Panc1 (cell line): ENCODE results near the gene PTBP3. TPM values are rescaled to one million over a fixed set of nuclear protein-coding genes. Genes with fewer than 3 reads are reported as not detected.
"Not testable (repeated sequence)": the region's sequence is repeated elsewhere in the genome, so short reads cannot be mapped to it uniquely, and the experiment has no call there.

Source experiments
- ATAC-seq: fragments of 200-7000 bp; cut with Tn5 transposase; 2 replicates; pipeline ENCODE4 v1.9.1; 2020; ENCODE audit warnings: mild to moderate bottlenecking, moderate library complexity
- BruUV-seq: library from RNA; stranded (reverse); fragments of 400-500 nt; replicated peaks from 2 replicates; lab custom pipeline; 2021; lab: Mats Ljungman, UMichigan
- CTCF ChIA-PET: fragments of 300-600 bp; sonication (Branson Sonifier 250); formaldehyde crosslinking; loops from one replicate; lab custom pipeline; 2022; ENCODE audit warnings: antibody characterized with exemption; lab: Charles Lee
- POLR2A ChIA-PET: fragments of 300-600 bp; sonication (Branson Sonifier 250); formaldehyde crosslinking; loops from one replicate; lab custom pipeline; 2022; ENCODE audit warnings: antibody characterized with exemption; lab: Charles Lee
- DNase-seq: peaks from one replicate; pipeline ENCODE4 v3.0.0-alpha.2; 2010; ENCODE audit warnings: low read depth, low spot score
- H3K27ac ChIP-seq: 2 replicates; pipeline ENCODE4 v1.5.1; 2011; ENCODE audit warnings: mild to moderate bottlenecking, low read length, inconsistent platforms
- H3K27me3 ChIP-seq: fragments of 200-500 bp; sonication (Bioruptor generic); 2 replicates; pipeline ENCODE4 v1.6.0; 2014; ENCODE audit warnings: low read length, inconsistent platforms; ENCODE audit not compliant: control insufficient read depth, insufficient read depth
- H3K36me3 ChIP-seq: fragments of 200-500 bp; sonication (Bioruptor generic); 2 replicates; pipeline ENCODE4 v1.5.1; 2014; ENCODE audit warnings: inconsistent platforms, mild to moderate bottlenecking, low read length, moderate library complexity; ENCODE audit not compliant: control insufficient read depth, insufficient read depth
- H3K4me1 ChIP-seq: 2 replicates; pipeline ENCODE4 v1.5.1; 2011; ENCODE audit warnings: inconsistent platforms, mild to moderate bottlenecking, low read length, moderate library complexity; ENCODE audit not compliant: control insufficient read depth, insufficient read depth
- H3K4me3 ChIP-seq, 2 experiments: 2 replicates each; pipeline ENCODE4 v1.5.1; 2011 to 2012; ENCODE audit warnings: low read depth in 2 of 2, low read length in 2 of 2, mild to moderate bottlenecking in 2 of 2, inconsistent platforms in 1 of 2, moderate library complexity in 1 of 2
- H3K9me3 ChIP-seq: fragments of 200-500 bp; sonication (Bioruptor generic); 2 replicates; pipeline ENCODE4 v1.5.1; 2014; ENCODE audit warnings: low read depth, mild to moderate bottlenecking, inconsistent platforms, low read length, moderate library complexity; ENCODE audit not compliant: control insufficient read depth, insufficient read depth
- POLR2AphosphoS5 ChIP-seq: IDR thresholded peaks from 2 replicates; pipeline ENCODE4 v1.6.1; 2012; ENCODE audit warnings: mild to moderate bottlenecking, low read depth, low read length, moderate library complexity
- SIN3A ChIP-seq: IDR thresholded peaks from 2 replicates; pipeline ENCODE4 v1.6.1; 2012; ENCODE audit warnings: low read depth, mild to moderate bottlenecking, low read length, moderate library complexity, borderline replicate concordance; ENCODE audit not compliant: insufficient read depth
- TCF7L2 ChIP-seq: IDR thresholded peaks from 2 replicates; pipeline ENCODE4 v1.6.1; 2011; ENCODE audit warnings: mild to moderate bottlenecking, low read depth, low read length, inconsistent platforms
- in situ Hi-C: cut with HindIII; loops from 2 replicates; pipeline ENCODE4 v1.10.0; 2016; ENCODE audit warnings: low sequenced_read_pairs, low pct_unique_long_range_greater_than_20kb
- intact Hi-C: fragments of 100-400 bp; cut with micrococcal nuclease; formaldehyde crosslinking; loops from one replicate; pipeline ENCODE4 v1.10.0; 2022; ENCODE audit not compliant: unreplicated experiment
- total RNA-seq: library from RNA; stranded (reverse); gene quantifications from one replicate; pipeline ENCODE4 v1.2.1, GENCODE V29; 2021; ENCODE audit not compliant: unreplicated experiment
- TF ChIP-seq, protein P1 (sequence below): fragments of 450-650 bp; IDR thresholded peaks from 2 replicates; pipeline ENCODE4 v1.5.1; 2017; ENCODE audit warnings: mild to moderate bottlenecking
- TF ChIP-seq, protein P2 (sequence below), 2 experiments: IDR thresholded peaks; 2 replicates each; pipeline ENCODE4 v1.6.1; 2011 to 2012; ENCODE audit warnings: low read depth in 2 of 2, control low read depth in 1 of 2, low read length in 1 of 2, mild to moderate bottlenecking in 1 of 2, moderate library complexity in 1 of 2; ENCODE audit not compliant: insufficient read depth in 1 of 2

Gene PTBP3
- total RNA-seq, 1 experiment from 2014 or later: 82.5 TPM

DNA sequence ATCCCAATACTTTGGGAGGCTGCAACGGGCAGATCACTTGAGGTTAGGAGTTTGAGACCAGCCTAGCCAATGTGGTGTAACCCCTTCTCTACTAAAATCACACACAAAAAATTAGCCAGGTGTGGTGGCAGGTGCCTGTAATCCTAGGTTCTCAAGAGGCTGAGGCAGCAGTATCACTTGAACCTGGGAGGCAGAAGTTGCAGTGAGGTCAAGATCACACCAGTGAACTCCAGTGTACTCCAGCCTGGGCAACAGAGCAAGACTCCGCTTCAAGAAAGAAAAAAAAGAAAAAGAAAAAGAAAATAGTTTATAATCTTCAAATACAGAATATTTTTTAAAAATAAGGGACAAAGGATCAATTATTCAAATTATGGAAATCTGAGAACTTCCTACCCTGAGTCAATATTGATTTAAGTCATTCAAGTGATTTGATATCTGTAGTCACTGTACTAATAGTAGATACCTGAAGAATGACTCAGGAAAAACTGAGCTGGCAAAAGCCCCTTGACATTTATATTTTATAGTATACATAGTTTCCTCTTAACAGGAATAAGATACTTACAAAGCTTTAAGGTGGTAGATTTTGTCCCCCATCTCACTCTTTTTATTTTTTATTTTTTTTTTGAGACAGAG, 61.8 kb downstream of the PTBP3 start:
- no peaks in the 10 kb centered on the region for H3K27me3 ChIP-seq
- DNase-seq (no peak), ATAC-seq (no peak)
- intact Hi-C loops (no loop called here), in situ Hi-C loops (no loop called here)
- BruUV-seq: no TSS peak
- CTCF ChIA-PET: no interaction called here
- H3K4me1 ChIP-seq: no peaks in the 10 kb centered on the region
- no peaks in the 10 kb centered on the region for H3K9me3 ChIP-seq
- POLR2A ChIA-PET: no interaction called here
- TF ChIP-seq TCF7L2: no peak
- TF ChIP-seq SIN3A: no peak
- TF ChIP-seq, protein P1, sequence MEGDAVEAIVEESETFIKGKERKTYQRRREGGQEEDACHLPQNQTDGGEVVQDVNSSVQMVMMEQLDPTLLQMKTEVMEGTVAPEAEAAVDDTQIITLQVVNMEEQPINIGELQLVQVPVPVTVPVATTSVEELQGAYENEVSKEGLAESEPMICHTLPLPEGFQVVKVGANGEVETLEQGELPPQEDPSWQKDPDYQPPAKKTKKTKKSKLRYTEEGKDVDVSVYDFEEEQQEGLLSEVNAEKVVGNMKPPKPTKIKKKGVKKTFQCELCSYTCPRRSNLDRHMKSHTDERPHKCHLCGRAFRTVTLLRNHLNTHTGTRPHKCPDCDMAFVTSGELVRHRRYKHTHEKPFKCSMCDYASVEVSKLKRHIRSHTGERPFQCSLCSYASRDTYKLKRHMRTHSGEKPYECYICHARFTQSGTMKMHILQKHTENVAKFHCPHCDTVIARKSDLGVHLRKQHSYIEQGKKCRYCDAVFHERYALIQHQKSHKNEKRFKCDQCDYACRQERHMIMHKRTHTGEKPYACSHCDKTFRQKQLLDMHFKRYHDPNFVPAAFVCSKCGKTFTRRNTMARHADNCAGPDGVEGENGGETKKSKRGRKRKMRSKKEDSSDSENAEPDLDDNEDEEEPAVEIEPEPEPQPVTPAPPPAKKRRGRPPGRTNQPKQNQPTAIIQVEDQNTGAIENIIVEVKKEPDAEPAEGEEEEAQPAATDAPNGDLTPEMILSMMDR: no peak
- H3K4me3 ChIP-seq: no peak overlapping the region
- no peaks in the 10 kb centered on the region for H3K36me3 ChIP-seq
- H3K27ac ChIP-seq: no peak overlapping the region

DNA sequence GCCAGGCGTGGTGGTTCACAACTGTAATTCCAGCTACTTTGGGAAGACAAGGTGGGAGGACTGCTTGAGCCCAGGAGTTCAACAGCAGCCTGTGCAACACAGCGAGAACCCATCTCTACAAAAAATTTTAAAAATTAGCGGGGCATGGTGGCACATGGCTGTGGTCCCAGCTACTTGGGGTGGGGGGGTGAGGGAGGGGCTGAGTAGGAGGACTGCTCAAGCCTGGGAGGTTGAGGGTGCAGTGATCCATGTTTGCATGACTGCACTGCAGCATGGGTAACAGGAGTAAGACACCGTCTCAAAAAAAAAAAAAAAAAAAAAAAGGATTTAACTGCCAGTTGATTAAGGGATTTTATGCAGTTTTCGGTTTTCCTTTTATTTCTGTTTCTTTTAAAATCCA, 65.0 kb downstream of the PTBP3 start:
- CTCF ChIA-PET: interaction anchor here (0.5 to 0.6 kb wide), 2 partner anchors 13 to 176 kb away, joined by 6 to 7 read pairs; no protein-coding TSS in a partner anchor
- no peaks in the 10 kb centered on the region for H3K27me3 ChIP-seq
- H3K36me3 ChIP-seq: no peaks in the 10 kb centered on the region
- POLR2A ChIA-PET: no interaction called here
- intact Hi-C loops: no loop called here
- BruUV-seq: no TSS peak
- ATAC-seq (no peak), DNase-seq (no peak)
- no peaks in the 10 kb centered on the region for H3K4me1 ChIP-seq
- in situ Hi-C loops: no loop called here
- H3K4me3 ChIP-seq: no peak overlapping the region
- H3K27ac ChIP-seq: no peak overlapping the region
- no peak for TF ChIP-seq POLR2AphosphoS5
- TF ChIP-seq SIN3A: no peak
- TF ChIP-seq, protein P2, sequence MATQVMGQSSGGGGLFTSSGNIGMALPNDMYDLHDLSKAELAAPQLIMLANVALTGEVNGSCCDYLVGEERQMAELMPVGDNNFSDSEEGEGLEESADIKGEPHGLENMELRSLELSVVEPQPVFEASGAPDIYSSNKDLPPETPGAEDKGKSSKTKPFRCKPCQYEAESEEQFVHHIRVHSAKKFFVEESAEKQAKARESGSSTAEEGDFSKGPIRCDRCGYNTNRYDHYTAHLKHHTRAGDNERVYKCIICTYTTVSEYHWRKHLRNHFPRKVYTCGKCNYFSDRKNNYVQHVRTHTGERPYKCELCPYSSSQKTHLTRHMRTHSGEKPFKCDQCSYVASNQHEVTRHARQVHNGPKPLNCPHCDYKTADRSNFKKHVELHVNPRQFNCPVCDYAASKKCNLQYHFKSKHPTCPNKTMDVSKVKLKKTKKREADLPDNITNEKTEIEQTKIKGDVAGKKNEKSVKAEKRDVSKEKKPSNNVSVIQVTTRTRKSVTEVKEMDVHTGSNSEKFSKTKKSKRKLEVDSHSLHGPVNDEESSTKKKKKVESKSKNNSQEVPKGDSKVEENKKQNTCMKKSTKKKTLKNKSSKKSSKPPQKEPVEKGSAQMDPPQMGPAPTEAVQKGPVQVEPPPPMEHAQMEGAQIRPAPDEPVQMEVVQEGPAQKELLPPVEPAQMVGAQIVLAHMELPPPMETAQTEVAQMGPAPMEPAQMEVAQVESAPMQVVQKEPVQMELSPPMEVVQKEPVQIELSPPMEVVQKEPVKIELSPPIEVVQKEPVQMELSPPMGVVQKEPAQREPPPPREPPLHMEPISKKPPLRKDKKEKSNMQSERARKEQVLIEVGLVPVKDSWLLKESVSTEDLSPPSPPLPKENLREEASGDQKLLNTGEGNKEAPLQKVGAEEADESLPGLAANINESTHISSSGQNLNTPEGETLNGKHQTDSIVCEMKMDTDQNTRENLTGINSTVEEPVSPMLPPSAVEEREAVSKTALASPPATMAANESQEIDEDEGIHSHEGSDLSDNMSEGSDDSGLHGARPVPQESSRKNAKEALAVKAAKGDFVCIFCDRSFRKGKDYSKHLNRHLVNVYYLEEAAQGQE (IDR thresholded peaks at IDR 0.05; ENCODE audit: insufficient read depth in 1 of 2, low read depth in 2 of 2, low read length in 1 of 2): no peak
- no peak for TF ChIP-seq TCF7L2
- TF ChIP-seq, protein P1: no peak
- H3K9me3 ChIP-seq: no peaks in the 10 kb centered on the region

DNA sequence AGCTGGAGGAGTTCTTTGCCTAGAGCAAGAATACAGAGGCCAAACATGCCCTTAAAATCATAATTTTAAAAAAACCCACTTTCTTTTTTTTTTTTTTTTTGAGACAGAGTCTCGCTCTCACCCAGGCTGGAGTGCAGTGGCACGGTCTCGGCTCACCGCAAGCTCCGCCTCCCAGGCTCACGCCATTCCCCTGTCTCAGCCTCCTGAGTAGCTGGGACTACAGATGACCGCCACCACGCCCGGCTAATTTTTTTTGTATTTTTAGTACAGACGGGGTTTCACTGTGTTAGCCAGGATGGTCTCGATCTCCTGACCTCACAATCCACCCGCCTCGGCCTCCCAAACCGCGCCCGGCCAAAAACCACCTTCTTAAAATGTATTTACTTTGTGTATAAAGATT, 66.3 kb downstream of the PTBP3 start:
- H3K4me1 ChIP-seq, CTCF ChIA-PET, H3K27me3 ChIP-seq, ATAC-seq, H3K4me3 ChIP-seq, H3K36me3 ChIP-seq, intact Hi-C loops, BruUV-seq, in situ Hi-C loops, H3K27ac ChIP-seq, DNase-seq, H3K9me3 ChIP-seq: not testable (repeated sequence)
- POLR2A ChIA-PET: interaction anchor here (0.6 kb wide), 1 partner anchor 66 kb away, joined by 8 read pairs; the partner anchor contains the start of gene PTBP3
